HuH-7.5 (cell line): ENCODE data around the gene EPS8L1.
"Not testable (repeated sequence)": the region's sequence is repeated elsewhere in the genome, so short reads cannot be mapped to it uniquely, and the experiment has no call there.

Source experiments
- DNase-seq: peaks from one replicate; pipeline ENCODE4 v3.0.0; 2011; ENCODE audit warnings: low spot score

The EPS8L1 gene

GRCh38 chr19:55094456-55095259 is 19.0 kb downstream of the EPS8L1 start:
- no peak for DNase-seq

GRCh38 chr19:55095260-55096060 is 19.8 kb downstream of the EPS8L1 start:
- no peak for DNase-seq

DNA sequence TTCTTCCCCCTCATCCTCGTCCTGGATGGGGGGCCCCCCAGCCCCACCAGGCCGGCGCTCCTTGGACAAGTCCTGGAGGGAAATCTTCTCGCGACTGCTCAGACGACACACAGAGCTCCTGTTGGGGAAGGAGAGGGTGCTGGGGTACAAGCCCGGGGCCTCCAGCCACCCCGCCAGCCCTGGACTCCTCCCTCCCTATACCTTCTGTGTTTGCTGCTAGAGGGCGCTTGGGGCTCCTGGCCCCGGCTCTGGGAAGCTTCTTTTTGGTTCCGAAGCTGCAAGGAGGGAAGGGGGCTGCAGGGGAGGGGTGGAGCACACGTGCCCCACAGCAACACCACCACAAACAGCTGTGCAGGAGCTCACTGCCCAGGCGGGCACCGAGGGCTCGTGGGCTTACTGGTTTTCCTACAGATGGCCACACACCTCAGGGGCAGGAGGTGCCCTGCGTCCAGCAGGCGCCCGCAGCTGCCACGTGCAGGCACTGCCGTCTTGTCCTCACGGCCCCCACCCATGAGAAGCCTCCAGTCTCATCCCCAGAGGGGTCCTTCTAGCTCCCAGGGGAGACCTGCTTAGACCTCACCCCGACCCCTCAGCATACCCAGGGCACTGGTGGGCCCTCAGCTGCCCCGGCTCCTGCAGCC is 20.5 kb downstream of the EPS8L1 start:
- DNase-seq = no peak

DNA sequence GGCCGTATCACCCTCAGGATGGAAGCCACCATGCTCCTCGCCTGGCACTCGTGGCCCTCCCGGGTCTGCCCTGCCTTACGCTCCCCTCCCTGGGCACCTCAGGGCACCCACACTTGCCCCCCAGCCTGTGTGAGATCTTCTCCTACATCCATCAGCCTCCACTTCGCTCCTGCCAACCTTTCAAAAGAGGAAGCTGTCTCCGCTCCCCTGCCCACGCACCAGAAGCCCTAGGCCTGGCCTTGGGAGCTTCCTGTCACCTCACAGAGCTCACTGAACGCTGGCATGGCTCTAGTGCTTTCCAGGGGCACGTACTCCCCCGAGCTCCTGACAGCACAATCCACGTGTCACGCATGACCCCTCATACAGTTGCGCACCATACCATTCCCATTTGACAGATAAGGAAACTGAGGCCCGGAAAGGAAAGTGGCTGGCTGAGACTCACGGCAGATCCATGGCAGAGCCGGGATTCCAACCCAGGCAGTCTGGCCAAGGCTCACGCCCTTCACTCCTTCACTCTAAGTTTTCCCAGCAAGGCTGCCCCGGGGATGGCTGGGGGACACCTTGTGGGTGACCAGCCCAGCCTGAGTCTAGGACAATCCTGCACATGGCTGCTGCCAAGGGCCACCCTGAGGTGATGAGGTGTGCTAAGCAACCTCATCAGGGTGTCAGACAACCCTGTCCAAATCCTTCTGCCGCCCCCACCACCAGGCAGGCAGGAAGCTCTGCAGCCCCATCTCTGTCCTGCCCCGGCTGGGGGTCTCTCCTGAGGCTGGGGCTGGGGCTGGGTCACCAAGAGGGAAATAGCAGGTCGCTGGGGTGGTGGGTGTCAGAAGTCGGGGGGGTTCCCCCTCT is 22.4 kb downstream of the EPS8L1 start:
- no peak for DNase-seq

- no peak for DNase-seq
These were observed 23.3 kb downstream of the EPS8L1 start for GRCh38 chr19:55098716-55099556.

DNA sequence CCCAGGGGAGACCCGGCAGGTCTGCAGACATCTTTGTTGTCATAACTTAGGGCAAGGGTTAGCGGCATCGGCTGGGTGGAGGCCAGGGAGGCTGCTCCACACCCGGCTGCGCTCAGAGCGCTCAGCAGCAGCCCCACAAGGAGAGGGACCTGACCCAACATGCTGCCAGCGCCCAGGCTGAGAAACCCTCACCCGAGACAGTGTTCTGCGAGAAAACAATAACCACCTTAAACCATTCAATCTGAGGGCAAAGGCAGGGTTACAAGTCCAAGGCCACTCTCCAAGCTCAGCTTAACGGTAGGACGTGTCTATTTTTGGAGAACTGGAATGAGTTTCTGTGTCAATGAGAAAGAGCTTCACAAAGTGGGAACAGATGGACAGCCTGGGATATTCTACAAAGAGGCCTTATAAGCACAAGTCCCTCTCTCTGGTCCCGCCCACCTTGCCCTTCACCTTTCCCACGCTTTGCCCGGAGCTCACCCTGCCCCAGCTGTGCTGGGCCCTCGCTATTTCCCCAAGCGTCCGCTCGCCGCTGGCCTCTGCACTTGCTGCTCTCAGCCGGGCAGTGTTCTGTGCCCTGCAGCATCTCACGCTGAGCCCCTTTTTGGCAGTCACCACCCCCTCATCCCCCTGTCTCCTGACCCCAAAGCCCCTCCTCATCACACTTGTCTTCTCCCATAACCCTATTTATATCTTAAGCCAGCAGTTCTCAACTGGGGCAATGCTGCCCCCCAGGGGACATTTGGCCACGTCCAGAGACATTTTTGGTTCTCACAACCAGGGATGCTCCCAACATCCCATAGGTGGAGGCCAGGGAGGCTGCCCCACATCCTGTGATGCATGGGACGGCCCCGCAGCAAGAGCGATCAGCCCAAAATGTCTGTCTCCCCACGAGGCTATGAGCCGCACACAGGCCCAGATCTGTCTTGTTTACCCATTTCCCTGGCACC is 24.2 kb downstream of the EPS8L1 start:
- no peak for DNase-seq

DNA sequence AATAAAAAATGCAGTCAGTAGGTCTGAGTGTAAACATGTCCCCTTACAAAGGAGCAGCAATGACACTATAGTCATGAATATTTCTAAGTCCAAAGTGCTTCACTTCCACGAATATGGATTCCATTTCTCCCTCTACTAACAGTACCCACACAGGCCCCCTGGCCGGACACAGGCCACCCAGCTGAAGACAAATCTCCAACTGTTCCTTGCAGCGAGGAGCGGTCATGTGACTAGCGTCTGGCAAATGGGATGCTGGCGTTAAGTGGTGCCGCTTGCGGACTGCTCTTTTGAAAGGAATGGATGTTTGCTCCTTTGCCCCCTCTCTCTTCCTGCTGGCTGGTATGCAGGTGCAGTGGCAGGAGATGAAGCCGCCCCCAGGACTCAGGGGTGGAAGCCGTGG is 25.6 kb downstream of the EPS8L1 start:
- DNase-seq = no peak

DNA sequence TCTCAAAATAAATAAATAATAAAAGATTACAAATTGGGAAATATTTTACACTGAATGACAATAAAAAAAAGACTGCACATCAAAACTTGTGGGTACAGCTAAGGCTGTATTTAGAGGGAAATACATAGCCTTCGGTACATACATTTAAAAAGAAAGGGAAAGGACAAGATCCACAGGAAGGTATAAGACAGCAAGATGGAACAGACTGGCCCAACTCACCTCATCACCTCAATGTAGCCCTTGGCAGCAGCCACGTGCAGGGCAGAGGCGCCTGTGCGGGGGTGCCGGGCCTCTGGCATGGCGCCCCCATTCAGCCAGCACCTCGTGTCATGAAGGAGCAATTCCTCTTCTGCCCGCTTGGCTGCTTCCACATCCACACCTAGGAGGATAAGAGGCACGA is 27.5 kb downstream of the EPS8L1 start:
- no peak for DNase-seq

GRCh38 chr19:55105237-55105636 is 29.6 kb downstream of the EPS8L1 start:
- no peak for DNase-seq

- DNase-seq = no peak
These were observed 30.9 kb downstream of the EPS8L1 start for GRCh38 chr19:55106591-55106990.

DNA sequence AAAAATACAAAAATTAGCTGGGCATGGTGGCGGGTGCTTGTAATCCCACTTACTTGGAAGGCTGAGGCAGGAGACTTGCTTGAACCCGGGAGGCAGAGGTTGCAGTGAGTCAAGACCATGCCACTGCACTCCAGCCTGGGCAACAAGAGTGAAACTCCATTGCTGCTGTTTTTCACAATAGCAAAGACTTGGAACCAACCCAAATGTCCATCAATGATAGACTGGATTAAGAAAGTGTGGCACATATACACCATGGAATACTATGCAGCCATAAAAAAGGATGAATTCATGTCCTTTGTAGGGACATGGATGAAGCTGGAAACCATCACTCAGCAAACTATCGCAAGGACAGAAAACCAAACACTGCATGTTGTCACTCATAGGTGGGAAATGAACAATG is 31.6 kb downstream of the EPS8L1 start:
- DNase-seq = not testable (repeated sequence)

- DNase-seq = no peak
These were observed 34.0 kb downstream of the EPS8L1 start for GRCh38 chr19:55109527-55110291.

GRCh38 chr19:55111238-55111831 is 35.7 kb downstream of the EPS8L1 start:
- DNase-seq = no peak

DNA sequence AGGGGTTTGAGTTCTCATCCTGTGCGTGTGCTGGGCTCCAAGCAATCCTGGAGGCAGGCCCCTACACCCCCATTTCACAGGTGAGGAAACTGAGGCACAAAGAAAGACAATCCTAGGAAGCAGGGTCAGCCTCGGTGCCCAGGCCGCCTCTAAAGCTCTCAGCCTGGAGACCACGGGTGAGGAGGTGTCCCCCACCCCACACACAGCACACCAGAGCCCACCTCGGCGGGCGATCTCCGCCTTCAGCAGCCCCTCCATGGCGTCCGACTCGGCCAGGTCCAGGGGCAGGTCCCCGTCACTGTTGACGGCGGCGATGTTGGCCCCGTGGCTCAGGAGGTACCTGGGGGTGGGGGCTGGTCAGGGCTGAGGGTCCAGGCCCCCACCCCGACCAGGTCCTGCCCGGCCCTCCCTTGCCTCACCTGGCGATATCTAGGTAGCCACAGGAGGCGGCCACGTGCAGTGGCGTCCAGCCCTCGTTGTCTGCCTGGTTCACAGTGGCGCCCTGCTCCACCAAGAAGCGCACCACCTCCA is 36.6 kb downstream of the EPS8L1 start:
- no peak for DNase-seq

GRCh38 chr19:55112777-55113569 is 37.3 kb downstream of the EPS8L1 start:
- peak; percentile 13 for DNase-seq

- peak; percentile 35 for DNase-seq
These were observed 37.9 kb downstream of the EPS8L1 start for GRCh38 chr19:55113570-55114039.

GRCh38 chr19:55114566-55115145 is 39.0 kb downstream of the EPS8L1 start:
- DNase-seq = no peak
